Stimulated activated CD4-positive, alpha-beta T cell treated with anti-CD3 and anti-CD28 coated beads, Interleukin-4, amount 100 ng/mL, for 4 hours (primary cell): ENCODE results near the gene FIGN.

ENCODE experiments used
- DNase-seq, 2 experiments: peaks; one replicate each; pipeline ENCODE4 v3.0.0-alpha.2; 2020

The FIGN gene

DNA sequence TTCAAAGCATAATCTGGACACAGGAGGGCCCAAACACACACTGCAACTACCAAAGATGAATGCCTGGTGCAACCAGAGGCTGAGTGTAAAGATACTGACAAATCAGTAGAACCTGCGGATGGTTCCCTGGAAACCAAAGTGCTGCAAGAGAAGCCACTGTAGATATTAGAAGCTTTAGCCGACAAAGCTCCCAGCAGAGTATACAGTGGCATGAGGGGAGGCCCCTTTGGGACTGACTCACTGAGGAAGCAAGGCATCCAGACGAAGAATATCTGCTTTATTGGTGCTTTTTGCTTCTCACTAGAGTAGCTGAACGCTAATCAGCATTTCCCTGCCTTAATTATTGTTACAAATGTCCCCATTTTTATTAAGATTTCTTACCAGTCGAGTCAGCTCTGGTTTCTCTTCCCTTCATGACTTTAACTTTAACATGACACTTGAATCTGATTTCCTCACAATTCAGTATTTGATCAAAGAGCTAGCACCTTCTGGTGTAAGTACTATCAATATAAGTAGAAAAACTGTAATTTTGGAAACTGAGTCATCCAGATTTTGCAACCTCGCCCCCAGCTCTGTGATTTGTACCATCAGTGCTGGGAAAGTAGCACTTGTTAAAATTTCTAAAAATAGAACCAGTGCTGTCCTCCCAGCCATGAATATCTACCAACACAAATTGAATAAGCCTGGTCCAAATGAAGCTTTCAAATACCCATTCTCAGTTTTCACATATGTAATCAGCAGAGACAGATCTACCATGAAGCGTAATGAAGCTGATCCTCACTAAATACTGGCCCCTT is 34.2 kb downstream of the FIGN start:
- no peak for DNase-seq

GRCh38 chr2:163698857-163699256 is 37.0 kb downstream of the FIGN start:
- DNase-seq, result no peak

GRCh38 chr2:163697846-163698637 is 37.8 kb downstream of the FIGN start:
- DNase-seq, result no peak

DNA sequence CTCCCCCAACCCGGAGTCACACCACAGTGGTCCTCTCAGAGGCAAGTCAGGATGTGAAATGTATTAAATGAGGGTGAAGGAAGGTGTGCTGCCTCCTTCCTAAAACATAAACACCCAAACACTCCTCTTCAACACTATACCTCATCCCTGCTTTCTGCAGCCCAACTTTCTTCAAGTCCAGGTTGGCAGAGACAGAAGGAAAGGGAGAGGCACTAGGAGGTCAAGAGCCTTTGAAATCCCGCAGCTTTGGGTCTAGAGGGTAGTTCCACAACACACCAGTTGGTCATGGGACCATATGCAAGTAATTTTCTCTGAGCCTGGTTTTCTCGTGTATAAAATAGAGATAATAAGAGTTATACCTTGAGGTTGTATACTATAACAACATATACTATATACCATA is 38.4 kb downstream of the FIGN start:
- DNase-seq, result no peak

DNA sequence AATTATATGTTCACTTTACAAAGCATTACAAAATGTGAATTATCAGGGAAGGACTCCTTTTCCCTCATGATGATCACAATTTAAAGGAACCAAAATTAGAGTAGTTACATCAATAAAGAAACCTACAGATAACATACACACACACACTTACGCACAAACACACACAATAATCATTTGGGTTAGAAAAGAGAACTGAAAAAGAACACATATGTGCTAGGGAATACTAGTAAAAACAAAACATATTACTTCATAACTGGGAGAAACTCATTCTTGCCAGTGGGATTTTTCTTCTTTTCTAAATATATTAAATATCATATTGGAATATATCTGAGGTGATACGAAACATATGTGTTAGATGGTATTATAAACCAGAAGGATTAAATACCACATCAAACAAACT is 42.3 kb downstream of the FIGN start:
- no peak for DNase-seq

- no peak for DNase-seq
Observed at GRCh38 chr2:163692611-163693482, 43.0 kb downstream of the FIGN start.

GRCh38 chr2:163692081-163692480 is 43.7 kb downstream of the FIGN start:
- DNase-seq, result no peak

DNA sequence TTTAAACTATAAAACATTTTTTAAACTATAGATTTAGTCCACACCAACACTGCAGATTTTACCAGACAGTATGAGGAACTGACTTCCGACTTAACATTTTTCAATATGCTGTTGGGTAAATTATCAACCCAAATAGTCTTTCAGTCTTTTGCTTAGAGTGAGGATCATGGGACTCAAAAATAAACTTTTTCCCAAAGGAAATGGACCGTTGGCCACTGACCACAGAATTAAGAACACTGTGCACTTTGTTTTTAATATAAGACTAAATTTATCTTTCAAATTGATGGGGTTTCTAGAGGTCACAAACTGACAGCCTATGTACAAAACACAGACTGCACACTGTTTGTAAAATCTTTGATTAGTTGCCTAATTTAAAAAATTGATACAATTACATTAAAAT is 44.9 kb downstream of the FIGN start:
- no peak for DNase-seq

DNA sequence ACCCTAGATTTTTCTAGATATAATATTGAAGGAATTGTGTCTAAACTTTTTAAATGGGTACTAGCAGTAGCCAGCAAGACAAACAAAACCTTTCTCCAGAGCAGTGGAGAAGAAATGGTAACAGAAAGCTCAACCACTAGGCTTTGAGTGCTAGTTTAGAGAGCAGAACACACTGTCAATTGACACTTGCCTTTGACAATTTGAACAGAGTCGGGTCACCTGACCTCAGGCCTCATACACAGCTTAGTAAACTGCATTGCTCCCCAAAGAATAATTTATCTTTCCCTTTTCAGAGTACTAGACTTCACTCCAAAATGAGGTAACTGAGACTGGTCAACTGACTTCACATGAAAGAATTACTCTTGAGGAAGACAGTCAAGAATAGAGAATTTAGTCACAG is 48.6 kb downstream of the FIGN start:
- no peak for DNase-seq

DNA sequence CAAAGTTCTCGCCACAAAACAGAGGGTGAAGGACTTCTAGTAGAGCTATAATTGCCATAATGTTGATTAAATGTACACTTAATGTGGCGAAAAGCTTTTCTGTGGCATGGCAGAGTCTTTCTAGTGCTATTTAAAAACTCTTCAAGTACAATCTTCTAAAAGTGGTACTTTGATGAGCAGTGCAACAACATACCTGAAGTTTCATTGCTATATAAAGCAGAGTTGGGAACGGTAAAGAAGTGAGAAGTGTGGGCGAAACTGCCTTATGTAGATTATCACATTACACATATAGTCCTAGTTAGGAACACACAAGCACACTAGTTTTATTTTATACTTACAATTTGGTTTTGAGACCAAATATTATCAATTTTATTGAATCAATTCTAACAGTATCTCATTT is 49.5 kb downstream of the FIGN start:
- no peak for DNase-seq

GRCh38 chr2:163682695-163683094 is 53.1 kb downstream of the FIGN start:
- DNase-seq, result no peak

- DNase-seq, result no peak
Observed at GRCh38 chr2:163681745-163682144, 54.1 kb downstream of the FIGN start.

- DNase-seq, result no peak
Observed at GRCh38 chr2:163675388-163675787, 60.4 kb downstream of the FIGN start.

GRCh38 chr2:163673522-163673921 is 62.3 kb downstream of the FIGN start:
- no peak for DNase-seq

GRCh38 chr2:163670929-163671328 is 64.9 kb downstream of the FIGN start:
- no peak for DNase-seq

- DNase-seq, result no peak
Observed at GRCh38 chr2:163669506-163669905, 66.3 kb downstream of the FIGN start.

DNA sequence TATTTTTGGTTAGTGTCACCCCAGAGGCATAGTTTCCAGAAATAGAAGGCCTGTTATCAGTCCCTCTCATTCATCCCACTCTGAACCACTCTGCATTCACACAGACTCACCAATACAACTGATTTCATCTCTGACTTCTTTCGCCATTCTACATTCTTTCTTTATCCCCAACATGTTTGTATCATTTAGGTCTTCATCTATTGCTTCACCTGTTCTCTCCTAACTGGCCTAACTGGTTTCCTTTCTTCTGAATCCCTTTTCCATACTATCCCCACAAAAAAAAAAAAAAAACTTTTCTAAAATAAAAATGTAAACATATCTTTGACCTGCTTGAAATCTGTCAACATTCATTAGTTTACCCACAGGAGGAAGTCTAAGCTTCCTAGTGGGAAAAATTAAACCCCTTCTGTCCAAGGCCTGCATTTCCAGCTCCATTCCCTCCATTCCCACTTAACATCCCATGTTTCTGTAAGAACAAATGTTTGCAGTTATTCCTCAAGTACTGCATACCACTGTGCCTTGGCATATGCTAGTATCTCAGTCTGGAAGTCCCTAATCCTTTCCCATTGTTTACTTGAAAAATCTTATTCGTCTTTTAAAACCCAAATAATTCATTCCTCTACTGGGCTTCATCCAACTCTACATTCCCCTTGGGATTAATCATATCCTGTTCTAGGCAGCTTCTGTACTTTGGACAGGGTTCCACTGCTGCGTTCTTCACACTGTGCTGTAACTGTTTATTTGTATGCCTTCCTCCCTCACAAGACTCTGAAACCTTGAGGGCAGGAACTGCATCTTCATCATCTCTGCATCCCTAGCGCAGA is 68.5 kb downstream of the FIGN start:
- no peak for DNase-seq

GRCh38 chr2:163665817-163666216 is 70.0 kb downstream of the FIGN start:
- DNase-seq, result no peak

DNA sequence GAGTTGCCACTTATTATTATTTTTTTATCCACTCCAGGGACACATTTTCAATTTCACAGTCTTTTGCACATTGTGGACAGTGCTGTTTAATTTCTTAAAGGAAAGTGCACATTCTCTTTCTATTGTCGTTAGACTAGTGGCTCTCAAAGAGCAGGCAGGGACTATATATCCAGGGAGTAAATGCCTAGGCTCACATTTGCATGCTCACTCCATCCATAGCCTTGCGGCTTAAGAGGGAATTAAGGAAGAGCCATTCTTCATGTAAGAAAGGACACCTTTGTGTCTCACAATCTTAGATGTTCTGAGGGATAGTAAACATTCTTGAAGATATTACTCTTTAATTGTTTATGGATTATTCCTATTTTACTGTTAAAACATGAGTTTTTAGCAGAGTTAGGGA is 70.8 kb downstream of the FIGN start:
- DNase-seq, result no peak

- no peak for DNase-seq
Observed at GRCh38 chr2:163664610-163665009, 71.2 kb downstream of the FIGN start.

DNA sequence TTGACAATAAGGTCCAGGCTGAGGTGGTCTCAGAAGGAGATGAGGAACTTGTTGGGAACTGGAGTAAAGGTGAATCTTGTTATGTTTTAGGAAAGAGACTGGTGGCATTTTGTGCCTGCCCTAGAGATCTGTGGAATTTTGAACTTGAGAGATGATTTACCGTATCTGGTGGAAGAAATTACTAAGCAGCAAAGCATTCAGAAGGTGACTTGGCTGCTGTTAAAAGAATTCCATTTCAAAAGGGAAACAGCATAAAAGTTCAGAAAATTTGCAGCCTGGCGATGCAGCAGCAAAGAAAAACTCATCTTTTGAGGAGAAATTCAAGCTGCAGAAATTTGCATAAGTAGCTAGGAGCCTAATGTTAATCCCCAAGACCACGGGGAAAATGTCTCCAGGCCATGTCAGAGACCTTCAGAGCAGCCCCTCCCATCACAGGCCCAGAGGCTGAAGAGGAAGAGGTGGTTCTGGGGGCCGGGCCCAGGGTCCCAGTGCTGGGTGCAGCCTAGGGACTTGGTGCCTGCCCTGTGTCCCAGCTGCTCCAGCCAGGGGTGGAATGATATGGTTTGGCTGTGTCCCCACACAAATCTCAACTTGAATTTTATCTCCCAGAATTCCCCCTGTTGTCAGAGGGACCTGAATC is 73.5 kb downstream of the FIGN start:
- no peak for DNase-seq

GRCh38 chr2:163659224-163659623 is 76.6 kb downstream of the FIGN start:
- DNase-seq, result no peak
